ENCODE measurements around the gene CFD.

DNA sequence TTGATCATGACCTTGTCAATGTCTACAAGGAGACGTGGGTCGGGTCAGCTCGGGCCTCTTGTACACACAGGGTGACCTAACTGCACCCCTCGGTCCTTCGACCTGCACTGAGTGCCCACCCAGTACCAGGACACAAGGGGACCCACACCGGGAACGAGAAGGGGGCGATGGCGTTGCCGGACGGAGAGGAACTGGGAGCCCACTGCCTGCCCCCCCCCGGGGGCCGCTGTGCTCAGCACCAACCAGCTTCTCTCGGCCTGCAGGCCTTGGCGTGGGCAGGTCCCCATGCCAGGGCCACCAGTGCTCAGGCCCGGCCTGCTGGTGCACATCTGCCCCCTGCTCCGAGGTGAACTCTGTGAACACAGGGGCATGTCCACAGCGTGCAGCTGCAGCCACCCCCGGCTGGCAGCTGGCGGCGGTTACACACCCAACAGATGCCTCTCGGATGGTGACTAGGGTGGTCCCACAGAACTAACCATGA lies 14.1 kb downstream of the CFD start:
- TF ChIP-seq CTCF (conservative IDR thresholded peaks at IDR 0.05 in 1 of 2, IDR thresholded peaks at IDR 0.05 in 1 of 2; ENCODE audit: extremely low read depth in 1 of 2, insufficient read depth in 1 of 2, low read depth in 1 of 2, low read length in 2 of 2) (no peak), EZH2 (IDR thresholded peaks at IDR 0.05; ENCODE audit: borderline replicate concordance, low read length) (no peak)

All from mammary epithelial cell (primary cell).